ENCODE results near the gene ZNHIT2. TPM values are rescaled to one million over a fixed set of nuclear protein-coding genes. Genes with fewer than 3 reads are reported as not detected.

ZNHIT2 gene
- total and polyA plus RNA-seq, 2 of the 8 experiments (the other 6 are each of a cell fraction or from before 2014, with no cell fraction given) = 13.0 to 16.1 TPM

DNA sequence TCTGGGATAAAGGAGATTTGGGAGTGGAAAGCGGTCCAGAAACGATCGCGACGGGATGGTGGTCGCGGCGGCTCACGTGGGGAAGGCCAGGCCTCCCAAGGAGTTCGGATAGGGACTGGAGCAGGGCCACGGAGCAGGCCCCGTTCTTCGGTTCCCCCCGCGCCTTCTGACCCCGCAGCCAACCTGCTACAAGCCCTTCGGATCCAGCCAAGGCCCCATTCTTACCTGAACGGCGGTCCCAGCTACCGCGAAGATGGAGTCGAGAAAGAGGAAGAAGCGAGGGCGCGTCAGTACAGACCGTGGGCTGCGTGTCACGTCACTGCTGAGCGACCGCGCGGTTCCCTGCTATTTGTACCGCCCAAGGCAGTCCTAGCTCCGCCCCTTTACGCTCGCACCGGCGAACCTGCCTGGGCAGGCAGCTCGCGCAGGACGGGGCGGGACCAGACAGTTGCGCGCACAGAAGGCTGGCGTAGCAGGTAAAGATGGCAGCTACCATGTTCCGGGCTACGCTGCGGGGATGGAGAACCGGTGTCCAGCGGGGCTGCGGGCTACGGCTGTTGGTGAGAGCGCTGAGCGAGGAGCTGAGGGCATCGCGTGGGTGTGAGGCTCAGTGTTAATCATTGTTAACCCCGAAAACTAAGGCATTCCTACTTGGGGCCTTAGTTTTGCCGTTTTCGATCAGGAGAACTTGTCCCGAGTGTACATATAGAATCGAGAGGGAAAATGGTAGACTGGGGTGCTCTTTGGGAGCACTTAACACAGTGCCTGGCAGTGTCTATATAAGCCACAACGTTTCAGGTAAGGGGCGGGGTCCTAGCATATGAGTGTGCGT, 4.6 kb upstream of the ZNHIT2 start, which contains the start of the genes FAU and MRPL49 (continued):
- TF ChIP-seq BCL11A (IDR thresholded peaks at IDR 0.05; ENCODE audit: low read depth in 2 of 2, low read length in 2 of 2) = no peak
- TF ChIP-seq POLR2AphosphoS5 (IDR thresholded peaks at IDR 0.05; ENCODE audit: low read depth, low read length) = peak; percentile 97
- TF ChIP-seq SRF (IDR thresholded peaks at IDR 0.05; ENCODE audit: low read depth, low read length) = peak; percentile 63; the same call in 1 of the 2 replicates
- TF ChIP-seq, protein P1, sequence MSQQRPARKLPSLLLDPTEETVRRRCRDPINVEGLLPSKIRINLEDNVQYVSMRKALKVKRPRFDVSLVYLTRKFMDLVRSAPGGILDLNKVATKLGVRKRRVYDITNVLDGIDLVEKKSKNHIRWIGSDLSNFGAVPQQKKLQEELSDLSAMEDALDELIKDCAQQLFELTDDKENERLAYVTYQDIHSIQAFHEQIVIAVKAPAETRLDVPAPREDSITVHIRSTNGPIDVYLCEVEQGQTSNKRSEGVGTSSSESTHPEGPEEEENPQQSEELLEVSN (IDR thresholded peaks at IDR 0.05) = no peak; the same call in 1 of the 2 replicates
- no peak for TF ChIP-seq GABPA (IDR thresholded peaks at IDR 0.05; ENCODE audit: borderline replicate concordance, insufficient read depth, low read length)
- peak in 1 of 2 experiments; percentile 90; a peak in 1 of 4 replicates for TF ChIP-seq HDAC2 (IDR thresholded peaks at IDR 0.05; ENCODE audit: borderline replicate concordance in 1 of 2, low read depth in 2 of 2, low read length in 2 of 2)
- peak; percentile 74 to 78; a peak in 1 of 4 replicates for TF ChIP-seq SIN3A (conservative IDR thresholded peaks at IDR 0.05 in 1 of 2, IDR thresholded peaks at IDR 0.05 in 1 of 2; ENCODE audit: low read depth in 1 of 2, low read length in 2 of 2)
- TF ChIP-seq POLR2A (IDR thresholded peaks at IDR 0.05; ENCODE audit: control extremely low read depth in 1 of 2, low read depth in 2 of 2, low read length in 2 of 2) = peak; percentile 97
- 0 out of 2 replicates have a peak, but pooled peaks have one; percentile 31 for TF ChIP-seq FOSL1 (IDR thresholded peaks at IDR 0.05; ENCODE audit: insufficient read depth, low read depth, low read length)
- no peak for TF ChIP-seq RAD21 (IDR thresholded peaks at IDR 0.05 in 1 of 2, conservative IDR thresholded peaks at IDR 0.05 in 1 of 2; ENCODE audit: low read depth in 2 of 2, low read length in 2 of 2)
- no peak for TF ChIP-seq EP300 (IDR thresholded peaks at IDR 0.05; ENCODE audit: borderline replicate concordance in 1 of 2, low read depth in 2 of 2, low read length in 2 of 2)
- TF ChIP-seq ASH2L (IDR thresholded peaks at IDR 0.05; ENCODE audit: low read length) = peak; percentile 60
- no peak for TF ChIP-seq EGR1 (IDR thresholded peaks at IDR 0.05; ENCODE audit: borderline replicate concordance, low read depth, low read length)
- no peak for TF ChIP-seq SIX5 (IDR thresholded peaks at IDR 0.05; ENCODE audit: low read depth, low read length)
- TF ChIP-seq, protein P2, sequence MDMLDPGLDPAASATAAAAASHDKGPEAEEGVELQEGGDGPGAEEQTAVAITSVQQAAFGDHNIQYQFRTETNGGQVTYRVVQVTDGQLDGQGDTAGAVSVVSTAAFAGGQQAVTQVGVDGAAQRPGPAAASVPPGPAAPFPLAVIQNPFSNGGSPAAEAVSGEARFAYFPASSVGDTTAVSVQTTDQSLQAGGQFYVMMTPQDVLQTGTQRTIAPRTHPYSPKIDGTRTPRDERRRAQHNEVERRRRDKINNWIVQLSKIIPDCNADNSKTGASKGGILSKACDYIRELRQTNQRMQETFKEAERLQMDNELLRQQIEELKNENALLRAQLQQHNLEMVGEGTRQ (IDR thresholded peaks at IDR 0.05; ENCODE audit: low read length) = no peak
- TF ChIP-seq KDM5A (IDR thresholded peaks at IDR 0.05; ENCODE audit: low read length) = peak; percentile 89
- TF ChIP-seq CEBPB (IDR thresholded peaks at IDR 0.05; ENCODE audit: low read depth, low read length) = no peak
- no peak for TF ChIP-seq EZH2 (IDR thresholded peaks at IDR 0.05; ENCODE audit: low read depth, low read length, severe bottlenecking)
- TF ChIP-seq KDM1A (IDR thresholded peaks at IDR 0.05; ENCODE audit: borderline replicate concordance, low read length) = no peak
- TF ChIP-seq KDM4A (IDR thresholded peaks at IDR 0.05; ENCODE audit: low read depth, low read length, severe bottlenecking) = peak; percentile 92
- peak; percentile 88 for TF ChIP-seq SP1 (IDR thresholded peaks at IDR 0.05; ENCODE audit: low read depth, low read length)
